ENCODE data around the gene SFT2D1.

DNA sequence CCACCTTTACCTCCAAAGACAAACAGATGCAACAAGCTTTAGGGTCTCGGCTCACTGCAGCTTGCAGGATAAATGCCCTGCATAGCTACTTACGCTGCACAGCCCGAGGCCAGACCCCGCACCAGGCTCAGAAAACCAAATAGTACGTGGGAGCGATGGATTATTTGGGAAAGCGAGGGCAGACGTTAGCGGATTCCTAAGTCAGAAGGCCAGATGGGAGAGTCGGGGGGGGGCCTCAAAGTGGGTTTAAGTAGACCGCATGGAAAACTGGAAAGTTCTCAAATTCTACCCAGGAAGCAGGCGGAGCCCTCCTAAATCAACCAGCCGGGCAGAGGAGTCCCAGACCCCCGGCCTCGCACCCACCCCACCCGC is 382 bp downstream of the SFT2D1 start:
- TF ChIP-seq, protein P1, sequence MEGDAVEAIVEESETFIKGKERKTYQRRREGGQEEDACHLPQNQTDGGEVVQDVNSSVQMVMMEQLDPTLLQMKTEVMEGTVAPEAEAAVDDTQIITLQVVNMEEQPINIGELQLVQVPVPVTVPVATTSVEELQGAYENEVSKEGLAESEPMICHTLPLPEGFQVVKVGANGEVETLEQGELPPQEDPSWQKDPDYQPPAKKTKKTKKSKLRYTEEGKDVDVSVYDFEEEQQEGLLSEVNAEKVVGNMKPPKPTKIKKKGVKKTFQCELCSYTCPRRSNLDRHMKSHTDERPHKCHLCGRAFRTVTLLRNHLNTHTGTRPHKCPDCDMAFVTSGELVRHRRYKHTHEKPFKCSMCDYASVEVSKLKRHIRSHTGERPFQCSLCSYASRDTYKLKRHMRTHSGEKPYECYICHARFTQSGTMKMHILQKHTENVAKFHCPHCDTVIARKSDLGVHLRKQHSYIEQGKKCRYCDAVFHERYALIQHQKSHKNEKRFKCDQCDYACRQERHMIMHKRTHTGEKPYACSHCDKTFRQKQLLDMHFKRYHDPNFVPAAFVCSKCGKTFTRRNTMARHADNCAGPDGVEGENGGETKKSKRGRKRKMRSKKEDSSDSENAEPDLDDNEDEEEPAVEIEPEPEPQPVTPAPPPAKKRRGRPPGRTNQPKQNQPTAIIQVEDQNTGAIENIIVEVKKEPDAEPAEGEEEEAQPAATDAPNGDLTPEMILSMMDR (IDR thresholded peaks at IDR 0.05), result no peak
- TF ChIP-seq POLR2A (IDR thresholded peaks at IDR 0.05), result no peak

Data from testis (tissue), 2 donors.